Fibroblast of lung (primary cell): Measurements from ENCODE around the gene HOXD9. TPM values are rescaled to one million over a fixed set of nuclear protein-coding genes. Genes with fewer than 3 reads are reported as not detected.

Experiments
- DNase-seq, 2 donors: peaks; one replicate each; pipeline versions ENCODE4 v3.0.0 to v3.0.0-alpha.2; 2010; ENCODE audit warnings: low read depth in 2 of 2
- H2AFZ ChIP-seq: 2 replicates; pipeline ENCODE4 v1.5.1; 2012; ENCODE audit warnings: low read length, control low read depth, inconsistent platforms
- H3K27ac ChIP-seq: 2 replicates; pipeline ENCODE4 v1.5.1; 2011; ENCODE audit warnings: low read length, control low read depth; ENCODE audit not compliant: insufficient read depth
- H3K27me3 ChIP-seq: 2 replicates; pipeline ENCODE4 v1.5.1; 2011; ENCODE audit warnings: mild to moderate bottlenecking, low read length; ENCODE audit not compliant: control insufficient read depth, insufficient read depth
- H3K36me3 ChIP-seq: 2 replicates; pipeline ENCODE4 v1.5.1; 2011; ENCODE audit warnings: low read length; ENCODE audit not compliant: control insufficient read depth, insufficient read depth
- H3K4me1 ChIP-seq: 2 replicates; pipeline ENCODE4 v1.5.1; 2011; ENCODE audit warnings: low read length; ENCODE audit not compliant: control insufficient read depth, insufficient read depth; ENCODE audit errors: extremely low read depth
- H3K4me2 ChIP-seq: 2 replicates; pipeline ENCODE4 v1.5.1; 2011; ENCODE audit warnings: low read length, control low read depth; ENCODE audit not compliant: insufficient read depth; ENCODE audit errors: extremely low read depth
- H3K4me3 ChIP-seq, 4 experiments: fragments of 200-600 bp in 1 of 4; sonication (generic) in 1 of 4; replicated peaks in 1 of 4; 2 replicates each; pipeline ENCODE4 v1.5.1; 2011 to 2016; ENCODE audit warnings: low read length in 4 of 4, low read depth in 3 of 4, mild to moderate bottlenecking in 3 of 4, control low read depth in 2 of 4, inconsistent platforms in 1 of 4, mixed read lengths in 1 of 4; ENCODE audit not compliant: insufficient read depth in 1 of 4; ENCODE audit errors: control extremely low read depth in 1 of 4
- H3K79me2 ChIP-seq: 2 replicates; pipeline ENCODE4 v1.5.1; 2012; ENCODE audit warnings: mild to moderate bottlenecking, low read length, inconsistent platforms; ENCODE audit not compliant: control insufficient read depth, insufficient read depth
- H3K9ac ChIP-seq: 2 replicates; pipeline ENCODE4 v1.5.1; 2011; ENCODE audit warnings: mild to moderate bottlenecking, low read length, control low read depth; ENCODE audit not compliant: insufficient read depth
- H3K9me3 ChIP-seq: 2 replicates; pipeline ENCODE4 v1.5.1; 2012; ENCODE audit warnings: low read depth, low read length; ENCODE audit not compliant: control insufficient read depth, insufficient read depth
- H4K20me1 ChIP-seq: 2 replicates; pipeline ENCODE4 v1.5.1; 2011; ENCODE audit warnings: low read length; ENCODE audit not compliant: control insufficient read depth, insufficient read depth; ENCODE audit errors: extremely low read depth
- CTCF ChIP-seq, 2 donors: IDR thresholded peaks in 1 of 2; conservative IDR thresholded peaks in 1 of 2; 1 replicate in 1 of 2; 2 replicates in 1 of 2; pipeline ENCODE4 v1.5.1; 2011 to 2012; ENCODE audit warnings: low read length in 2 of 2, control low read depth in 1 of 2, inconsistent platforms in 1 of 2, low read depth in 1 of 2, mild to moderate bottlenecking in 1 of 2
- EZH2 ChIP-seq: IDR thresholded peaks from 2 replicates; pipeline ENCODE4 v1.5.1; 2012; ENCODE audit warnings: low read length, control low read depth, mild to moderate bottlenecking; ENCODE audit errors: missing control alignments
- polyA plus RNA-seq, 2 donors: library from polyadenylated mRNA; depleted of rRNA in 1 of 2; stranded (reverse) in 1 of 2; unstranded in 1 of 2; fragments of >200 nt; gene quantifications; 2 replicates each; pipeline ENCODE4 v1.2.1, GENCODE V29; 2011 to 2012; ENCODE audit warnings: missing spikeins in 1 of 2
- total RNA-seq: library from RNA; depleted of rRNA; stranded (reverse); fragments of >200 nt; gene quantifications from 2 replicates; pipeline ENCODE4 v1.2.1, GENCODE V29; 2014

Gene HOXD9
- total and polyA plus RNA-seq, 2 donors (not counting 1 experiment from before 2014, with no cell fraction given) = not detected

- no peaks in the 10 kb centered on the region for H4K20me1 ChIP-seq
- H3K9ac ChIP-seq = no peak overlapping the region
- H3K4me3 ChIP-seq = no peak overlapping the region
- no peak overlapping the region for H2AFZ ChIP-seq
- H3K4me2 ChIP-seq = no peak overlapping the region
- no peak overlapping the region for H3K27ac ChIP-seq
- peaks cover 86% of the 10 kb centered on the region for H3K27me3 ChIP-seq
- no peak for DNase-seq
- H3K36me3 ChIP-seq = no peaks in the 10 kb centered on the region
- H3K9me3 ChIP-seq = no peaks in the 10 kb centered on the region
- no peaks in the 10 kb centered on the region for H3K79me2 ChIP-seq
- TF ChIP-seq CTCF (conservative IDR thresholded peaks at IDR 0.05 in 1 of 2, IDR thresholded peaks at IDR 0.05 in 1 of 2; ENCODE audit: low read depth in 1 of 2, low read length in 2 of 2) = no peak
- no peak for TF ChIP-seq EZH2
- no peaks in the 10 kb centered on the region for H3K4me1 ChIP-seq
These were observed 27.1 kb upstream of the HOXD9 start for GRCh38 chr2:176095421-176095820.

GRCh38 chr2:176096243-176096985 is 26.1 kb upstream of the HOXD9 start:
- Histone ChIP-seq H3K36me3 (no peaks in the 10 kb centered on the region), H3K4me3 (peak overlapping the region; percentile 36 to 53 (median 44)), H2AFZ (no peak overlapping the region), H3K27me3 (peaks cover 86% of the 10 kb centered on the region), H3K27ac (no peak overlapping the region), H3K4me1 (no peaks in the 10 kb centered on the region), H3K4me2 (peak overlapping the region; percentile 85), H3K79me2 (no peaks in the 10 kb centered on the region), H3K9ac (no peak overlapping the region), H3K9me3 (no peaks in the 10 kb centered on the region), H4K20me1 (no peaks in the 10 kb centered on the region)
- no peak for TF ChIP-seq EZH2
- TF ChIP-seq CTCF (conservative IDR thresholded peaks at IDR 0.05 in 1 of 2, IDR thresholded peaks at IDR 0.05 in 1 of 2; ENCODE audit: low read depth in 1 of 2, low read length in 2 of 2) = no peak
- DNase-seq = no peak

- Histone ChIP-seq H3K4me1 (no peaks in the 10 kb centered on the region), H2AFZ (peak overlapping the region; percentile 39), H3K4me3 (peak overlapping the region; percentile 36 to 53 (median 44)), H3K27me3 (peaks cover 85% of the 10 kb centered on the region), H3K36me3 (no peaks in the 10 kb centered on the region), H3K4me2 (peak overlapping the region; percentile 85), H4K20me1 (no peaks in the 10 kb centered on the region), H3K79me2 (no peaks in the 10 kb centered on the region), H3K9me3 (no peaks in the 10 kb centered on the region), H3K27ac (no peak overlapping the region), H3K9ac (no peak overlapping the region)
- TF ChIP-seq CTCF (conservative IDR thresholded peaks at IDR 0.05 in 1 of 2, IDR thresholded peaks at IDR 0.05 in 1 of 2; ENCODE audit: low read depth in 1 of 2, low read length in 2 of 2) = peak; percentile 82 to 92
- no peak for TF ChIP-seq EZH2
- peak; percentile 33 to 66 for DNase-seq
These were observed 25.3 kb upstream of the HOXD9 start for GRCh38 chr2:176096986-176097819.
